Cortex of kidney (tissue), 1 donor: ENCODE measurements around the gene STK4.

Experiments used
- DNase-seq: peaks from one replicate; lab custom pipeline; 2025; lab: John Stamatoyannopoulos, UW

Gene STK4

GRCh38 chr20:44966030-44966961, at the start of gene STK4:
Gene STK4 (plus strand): TSS chr20:44966512. CDS start chr20:44966569, 57 bp downstream.
- peak; percentile 59 for DNase-seq

- no peak for DNase-seq
Measured at GRCh38 chr20:44916586-44916985, 49.7 kb upstream of the STK4 start.

- DNase-seq: no peak
Measured at GRCh38 chr20:44917399-44917798, 48.9 kb upstream of the STK4 start.

GRCh38 chr20:44918342-44918741, 48.0 kb upstream of the STK4 start:
- DNase-seq: no peak

GRCh38 chr20:44918761-44919160, 47.6 kb upstream of the STK4 start:
- no peak for DNase-seq

GRCh38 chr20:44921447-44921846, 44.9 kb upstream of the STK4 start:
- DNase-seq: no peak

- no peak for DNase-seq
Measured at GRCh38 chr20:44924541-44924940, 41.8 kb upstream of the STK4 start.

- no peak for DNase-seq
Measured at GRCh38 chr20:44928595-44928994, 37.7 kb upstream of the STK4 start.

GRCh38 chr20:44930517-44931168, 35.7 kb upstream of the STK4 start:
- DNase-seq: no peak

GRCh38 chr20:44931911-44932310, 34.4 kb upstream of the STK4 start:
- no peak for DNase-seq

GRCh38 chr20:44932916-44933315, 33.4 kb upstream of the STK4 start:
- no peak for DNase-seq

- DNase-seq: no peak
Measured at GRCh38 chr20:44936510-44936909, 29.8 kb upstream of the STK4 start.

GRCh38 chr20:44938637-44939036, 27.7 kb upstream of the STK4 start:
- DNase-seq: no peak

GRCh38 chr20:44941120-44941691, 25.1 kb upstream of the STK4 start:
- no peak for DNase-seq

- no peak for DNase-seq
Measured at GRCh38 chr20:44942264-44942973, 23.9 kb upstream of the STK4 start.

GRCh38 chr20:44943828-44944227, 22.5 kb upstream of the STK4 start:
- no peak for DNase-seq

GRCh38 chr20:44945261-44945660, 21.1 kb upstream of the STK4 start:
- no peak for DNase-seq

GRCh38 chr20:44946271-44946852, 19.9 kb upstream of the STK4 start:
- no peak for DNase-seq

- DNase-seq: no peak
Measured at GRCh38 chr20:44948107-44948506, 18.2 kb upstream of the STK4 start.

GRCh38 chr20:44948513-44948912, 17.8 kb upstream of the STK4 start:
- DNase-seq: no peak

- DNase-seq: no peak
Measured at GRCh38 chr20:44950368-44950767, 15.9 kb upstream of the STK4 start.

- DNase-seq: no peak
Measured at GRCh38 chr20:44952731-44953130, 13.6 kb upstream of the STK4 start.
